ENCODE measurements around the gene GRK5. TPM values are rescaled to one million over a fixed set of nuclear protein-coding genes. Genes with fewer than 3 reads are reported as not detected.

Gene GRK5
- total RNA-seq, 2 donors from 2014 or later = 4.8 to 10.6 TPM

- H3K36me3 ChIP-seq = no peaks in the 10 kb centered on the region
- TF ChIP-seq POLR2A (IDR thresholded peaks at IDR 0.05) = no peak
- TF ChIP-seq CTCF (IDR thresholded peaks at IDR 0.05) = no peak
- TF ChIP-seq POLR2AphosphoS5 (IDR thresholded peaks at IDR 0.05) = no peak
- intact Hi-C loops (cut with DNase I) = no loop called here
Measured at GRCh38 chr10:119425102-119425880, 217.9 kb downstream of the GRK5 start.

GRCh38 chr10:119425881-119426170 lies 218.5 kb downstream of the GRK5 start:
- no peaks in the 10 kb centered on the region for H3K4me1 ChIP-seq (replicated peaks)
- no peaks in the 10 kb centered on the region for H3K27me3 ChIP-seq (replicated peaks; ENCODE audit: insufficient read depth)
- H3K36me3 ChIP-seq = no peaks in the 10 kb centered on the region
- H3K27ac ChIP-seq = no peak overlapping the region
- no peak overlapping the region for H3K4me3 ChIP-seq
- DNase-seq (ENCODE audit: low spot score) = no peak
- no peaks in the 10 kb centered on the region for H3K9me3 ChIP-seq
- intact Hi-C loops (cut with DNase I) = no loop called here
- 91% methylated on average over 8 of the region's 9 CpGs for WGBS
- no peak for TF ChIP-seq CTCF (IDR thresholded peaks at IDR 0.05)
- TF ChIP-seq POLR2A (IDR thresholded peaks at IDR 0.05) = no peak
- no peak for TF ChIP-seq POLR2AphosphoS5 (IDR thresholded peaks at IDR 0.05)

More at GRCh38 chr10:119425102-119425880, 217.9 kb downstream of the GRK5 start:
- WGBS = 75% methylated on average over 11 of the region's 11 CpGs
- Histone ChIP-seq H3K4me1 (replicated peaks) (no peaks in the 10 kb centered on the region), H3K4me3 (no peak overlapping the region), H3K9me3 (no peaks in the 10 kb centered on the region), H3K27ac (no peak overlapping the region), H3K27me3 (replicated peaks; ENCODE audit: insufficient read depth) (no peaks in the 10 kb centered on the region)
- DNase-seq (ENCODE audit: low spot score) = no peak

GRCh38 chr10:119426699-119427098 lies 219.3 kb downstream of the GRK5 start:
- Histone ChIP-seq H3K4me3 (no peak overlapping the region), H3K9me3 (no peaks in the 10 kb centered on the region), H3K27ac (no peak overlapping the region), H3K27me3 (replicated peaks; ENCODE audit: insufficient read depth) (no peaks in the 10 kb centered on the region), H3K4me1 (replicated peaks) (no peaks in the 10 kb centered on the region), H3K36me3 (no peaks in the 10 kb centered on the region)
- no peak for DNase-seq (ENCODE audit: low spot score)
- intact Hi-C loops (cut with DNase I) = no loop called here
- no peak for TF ChIP-seq POLR2A (IDR thresholded peaks at IDR 0.05)
- TF ChIP-seq POLR2AphosphoS5 (IDR thresholded peaks at IDR 0.05) = no peak
- TF ChIP-seq CTCF (IDR thresholded peaks at IDR 0.05) = no peak
- WGBS = 82% methylated on average over 5 of the region's 5 CpGs

- H3K4me1 ChIP-seq (replicated peaks) = no peaks in the 10 kb centered on the region
- 87% methylated on average over 8 of the region's 8 CpGs for WGBS
- TF ChIP-seq CTCF (IDR thresholded peaks at IDR 0.05) = no peak
- no peak for TF ChIP-seq POLR2AphosphoS5 (IDR thresholded peaks at IDR 0.05)
- TF ChIP-seq POLR2A (IDR thresholded peaks at IDR 0.05) = no peak
- no peak for DNase-seq (ENCODE audit: low spot score)
- intact Hi-C loops (cut with DNase I) = no loop called here
- no peaks in the 10 kb centered on the region for H3K27me3 ChIP-seq (replicated peaks; ENCODE audit: insufficient read depth)
- no peaks in the 10 kb centered on the region for H3K36me3 ChIP-seq
- H3K27ac ChIP-seq = no peak overlapping the region
- H3K9me3 ChIP-seq = no peaks in the 10 kb centered on the region
- no peak overlapping the region for H3K4me3 ChIP-seq
Measured at GRCh38 chr10:119427263-119427864, 220.0 kb downstream of the GRK5 start.

- TF ChIP-seq POLR2A (IDR thresholded peaks at IDR 0.05) (no peak), CTCF (IDR thresholded peaks at IDR 0.05) (no peak), POLR2AphosphoS5 (IDR thresholded peaks at IDR 0.05) (no peak)
- Histone ChIP-seq H3K27me3 (replicated peaks; ENCODE audit: insufficient read depth) (no peaks in the 10 kb centered on the region), H3K4me1 (replicated peaks) (no peaks in the 10 kb centered on the region), H3K27ac (no peak overlapping the region), H3K36me3 (no peaks in the 10 kb centered on the region), H3K9me3 (no peaks in the 10 kb centered on the region), H3K4me3 (no peak overlapping the region)
- DNase-seq (ENCODE audit: low spot score) = no peak
- intact Hi-C loops (cut with DNase I) = no loop called here
- 55% methylated on average over 14 of the region's 14 CpGs for WGBS
Measured at GRCh38 chr10:119428789-119429188, 221.4 kb downstream of the GRK5 start.

Data from prostate gland (tissue), 2 donors.